GM10266 (cell line): ENCODE results near the gene RPS6KA2.

Source experiments
- DNase-seq: peaks from one replicate; pipeline ENCODE4 v3.0.0; 2012; ENCODE audit errors: extremely low spot score
- CTCF ChIP-seq: IDR thresholded peaks from 2 replicates; pipeline ENCODE4 v1.5.1; 2012; ENCODE audit warnings: mild to moderate bottlenecking, low read depth; ENCODE audit not compliant: control insufficient read depth, insufficient read depth; ENCODE audit errors: missing control alignments

RPS6KA2 gene

GRCh38 chr6:166647896-166648295 lies 20.8 kb upstream of the RPS6KA2 start:
- TF ChIP-seq CTCF: no peak
- DNase-seq: no peak

- TF ChIP-seq CTCF: no peak
- no peak for DNase-seq
Measured at GRCh38 chr6:166646716-166647115, 19.7 kb upstream of the RPS6KA2 start.

GRCh38 chr6:166645896-166646295 lies 18.8 kb upstream of the RPS6KA2 start:
- DNase-seq: no peak
- no peak for TF ChIP-seq CTCF

GRCh38 chr6:166644681-166645080 lies 17.6 kb upstream of the RPS6KA2 start:
- no peak for DNase-seq
- no peak for TF ChIP-seq CTCF

- DNase-seq: no peak
- no peak for TF ChIP-seq CTCF
Measured at GRCh38 chr6:166643891-166644590, 17.0 kb upstream of the RPS6KA2 start.

- TF ChIP-seq CTCF: no peak
- DNase-seq: no peak
Measured at GRCh38 chr6:166642646-166643045, 15.6 kb upstream of the RPS6KA2 start.

GRCh38 chr6:166640342-166641043 lies 13.4 kb upstream of the RPS6KA2 start:
- DNase-seq: no peak
- no peak for TF ChIP-seq CTCF
